ENCODE data around the gene LASP1NB.
A peak's percentile ranks its signal among the peaks of the same experiment; 100 is the strongest.
"Not testable (repeated sequence)": the region's sequence is repeated elsewhere in the genome, so short reads cannot be mapped to it uniquely, and the experiment has no call there.

Gene LASP1NB

DNA sequence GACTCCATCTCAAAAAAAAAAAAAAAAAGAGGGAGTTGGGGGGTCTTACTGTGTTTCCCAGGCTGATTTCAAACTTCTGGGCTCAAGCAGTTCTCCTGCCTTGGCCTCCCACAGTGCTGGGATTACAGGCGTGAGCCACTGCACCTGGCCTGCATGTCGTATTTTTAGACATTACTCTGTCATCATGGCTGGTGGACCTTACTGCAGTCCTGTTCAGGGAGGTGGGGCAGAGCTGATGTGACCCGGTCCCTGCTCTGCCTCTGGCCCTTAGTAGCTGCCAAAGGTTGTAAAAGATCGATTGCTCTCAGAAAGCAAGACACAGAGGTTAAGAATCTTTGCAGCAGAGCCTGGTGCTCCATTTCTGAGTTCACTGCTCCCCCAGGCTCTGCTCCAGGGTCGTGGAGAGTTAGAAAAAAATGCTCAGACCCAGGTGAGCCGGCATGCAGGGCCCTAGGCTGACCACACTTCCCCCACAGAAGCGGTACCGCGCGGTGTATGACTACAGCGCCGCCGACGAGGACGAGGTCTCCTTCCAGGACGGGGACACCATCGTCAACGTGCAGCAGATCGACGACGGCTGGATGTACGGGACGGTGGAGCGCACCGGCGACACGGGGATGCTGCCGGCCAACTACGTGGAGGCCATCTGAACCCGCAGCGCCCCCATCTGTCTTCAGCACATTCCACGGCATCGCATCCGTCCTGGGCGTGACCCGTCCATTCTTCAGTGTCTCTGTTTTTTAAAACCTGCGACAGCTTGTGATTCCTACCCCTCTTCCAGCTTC is 7.1 kb upstream of the LASP1NB start:
- POLR2A ChIA-PET = no interaction called here
- DNase-seq (no peak), ATAC-seq (no peak)

DNA sequence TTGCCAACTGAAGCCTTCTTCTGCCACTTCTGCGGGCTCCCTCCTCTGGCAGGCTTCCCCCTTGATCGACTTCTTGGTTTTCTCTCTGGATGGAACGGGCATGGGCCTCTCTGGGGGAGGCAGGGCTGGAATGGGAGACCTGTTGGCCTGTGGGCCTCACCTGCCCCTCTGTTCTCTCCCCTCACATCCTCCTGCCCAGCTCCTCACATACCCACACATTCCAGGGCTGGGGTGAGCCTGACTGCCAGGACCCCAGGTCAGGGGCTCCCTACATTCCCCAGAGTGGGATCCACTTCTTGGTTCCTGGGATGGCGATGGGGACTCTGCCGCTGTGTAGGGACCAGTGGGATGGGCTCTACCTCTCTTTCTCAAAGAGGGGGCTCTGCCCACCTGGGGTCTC is 6.5 kb upstream of the LASP1NB start:
- DNase-seq (no peak), ATAC-seq (no peak)
- H3K27me3 Mint-ChIP-seq = no peaks in the 10 kb centered on the region
- POLR2A ChIA-PET = no interaction called here
- no peaks in the 10 kb centered on the region for H3K9me3 Mint-ChIP-seq (ENCODE audit: low read depth)
- H3K4me1 Mint-ChIP-seq = peaks cover 22% of the 10 kb centered on the region
- CTCF ChIA-PET = interaction anchor here (1.1 kb wide), 1 partner anchor 21 kb away, joined by 3 read pairs; no protein-coding TSS in a partner anchor
- peaks cover 39% of the 10 kb centered on the region for H3K36me3 Mint-ChIP-seq (ENCODE audit: low read depth)
- H3K27ac Mint-ChIP-seq = no peak overlapping the region
- intact Hi-C loops (cut with DNase I, micrococcal nuclease) = no loop called here
- H3K4me3 Mint-ChIP-seq = no peak overlapping the region

More for the DNA sequence above, 7.1 kb upstream of the LASP1NB start:
- no peaks in the 10 kb centered on the region for H3K9me3 Mint-ChIP-seq (ENCODE audit: low read depth)
- intact Hi-C loops (cut with DNase I, micrococcal nuclease) = no loop called here
- peaks cover 22% of the 10 kb centered on the region for H3K4me1 Mint-ChIP-seq
- H3K27ac Mint-ChIP-seq = peak overlapping the region; percentile 51
- CTCF ChIA-PET = interaction anchor here (1.1 kb wide), 1 partner anchor 20 kb away, joined by 3 read pairs; no protein-coding TSS in a partner anchor
- peaks cover 41% of the 10 kb centered on the region for H3K36me3 Mint-ChIP-seq (ENCODE audit: low read depth)
- no peaks in the 10 kb centered on the region for H3K27me3 Mint-ChIP-seq
- no peak overlapping the region for H3K4me3 Mint-ChIP-seq

DNA sequence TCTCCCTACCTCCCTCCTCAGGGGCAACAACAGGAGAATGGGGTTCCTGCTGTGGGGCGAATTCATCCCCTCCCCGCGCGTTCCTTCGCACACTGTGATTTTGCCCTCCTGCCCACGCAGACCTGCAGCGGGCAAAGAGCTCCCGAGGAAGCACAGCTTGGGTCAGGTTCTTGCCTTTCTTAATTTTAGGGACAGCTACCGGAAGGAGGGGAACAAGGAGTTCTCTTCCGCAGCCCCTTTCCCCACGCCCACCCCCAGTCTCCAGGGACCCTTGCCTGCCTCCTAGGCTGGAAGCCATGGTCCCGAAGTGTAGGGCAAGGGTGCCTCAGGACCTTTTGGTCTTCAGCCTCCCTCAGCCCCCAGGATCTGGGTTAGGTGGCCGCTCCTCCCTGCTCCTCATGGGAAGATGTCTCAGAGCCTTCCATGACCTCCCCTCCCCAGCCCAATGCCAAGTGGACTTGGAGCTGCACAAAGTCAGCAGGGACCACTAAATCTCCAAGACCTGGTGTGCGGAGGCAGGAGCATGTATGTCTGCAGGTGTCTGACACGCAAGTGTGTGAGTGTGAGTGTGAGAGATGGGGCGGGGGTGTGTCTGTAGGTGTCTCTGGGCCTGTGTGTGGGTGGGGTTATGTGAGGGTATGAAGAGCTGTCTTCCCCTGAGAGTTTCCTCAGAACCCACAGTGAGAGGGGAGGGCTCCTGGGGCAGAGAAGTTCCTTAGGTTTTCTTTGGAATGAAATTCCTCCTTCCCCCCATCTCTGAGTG is 5.9 kb upstream of the LASP1NB start:
- Mint-ChIP-seq H3K4me3 (no peak overlapping the region), H3K4me1 (peaks cover 22% of the 10 kb centered on the region), H3K27ac (no peak overlapping the region), H3K9me3 (ENCODE audit: low read depth) (no peaks in the 10 kb centered on the region), H3K36me3 (ENCODE audit: low read depth) (peaks cover 33% of the 10 kb centered on the region), H3K27me3 (no peaks in the 10 kb centered on the region)
- intact Hi-C loops (cut with DNase I, micrococcal nuclease) = no loop called here
- DNase-seq (no peak), ATAC-seq (no peak)
- POLR2A ChIA-PET = no interaction called here
- CTCF ChIA-PET = no interaction called here

- ChIA-PET POLR2A (no interaction called here), CTCF (interaction anchor here (1.2 kb wide), 1 partner anchor 14 kb away, joined by 8 read pairs; no protein-coding TSS in a partner anchor)
- Mint-ChIP-seq H3K27me3 (no peaks in the 10 kb centered on the region), H3K4me3 (peak overlapping the region; percentile 10), H3K36me3 (ENCODE audit: low read depth) (peaks cover 31% of the 10 kb centered on the region), H3K9me3 (ENCODE audit: low read depth) (no peaks in the 10 kb centered on the region), H3K4me1 (peaks cover 32% of the 10 kb centered on the region), H3K27ac (no peak overlapping the region)
- DNase-seq (no peak), ATAC-seq (no peak)
- intact Hi-C loops (cut with DNase I, micrococcal nuclease) = no loop called here
Observed at GRCh38 chr17:38920374-38921291, 4.8 kb upstream of the LASP1NB start.

GRCh38 chr17:38921756-38922411 is 3.5 kb upstream of the LASP1NB start:
- ATAC-seq = peak; percentile 13
- H3K9me3 Mint-ChIP-seq (ENCODE audit: low read depth) = no peaks in the 10 kb centered on the region
- ChIA-PET POLR2A (interaction anchor here (0.7 kb wide), 1 partner anchor 52 kb away, joined by 4 read pairs; the partner anchor contains the start of gene LASP1), CTCF (interaction anchor here (0.7 to 1.2 kb wide), 5 partner anchors 15 to 45 kb away, joined by 3 to 8 read pairs (median 3); no protein-coding TSS in a partner anchor)
- DNase-seq = no peak
- peaks cover 45% of the 10 kb centered on the region for H3K4me1 Mint-ChIP-seq
- no peak overlapping the region for H3K4me3 Mint-ChIP-seq
- peak overlapping the region; percentile 78 for H3K27ac Mint-ChIP-seq
- peaks cover 30% of the 10 kb centered on the region for H3K36me3 Mint-ChIP-seq (ENCODE audit: low read depth)
- no peaks in the 10 kb centered on the region for H3K27me3 Mint-ChIP-seq
- intact Hi-C loops (cut with DNase I, micrococcal nuclease) = no loop called here

- Mint-ChIP-seq H3K4me3 (no peak overlapping the region), H3K36me3 (ENCODE audit: low read depth) (peaks cover 24% of the 10 kb centered on the region), H3K27me3 (no peaks in the 10 kb centered on the region), H3K27ac (no peak overlapping the region), H3K9me3 (ENCODE audit: low read depth) (no peaks in the 10 kb centered on the region), H3K4me1 (peaks cover 48% of the 10 kb centered on the region)
- intact Hi-C loops (cut with DNase I, micrococcal nuclease) = no loop called here
- ATAC-seq = no peak
- POLR2A ChIA-PET = interaction anchor here (0.7 kb wide), 1 partner anchor 53 kb away, joined by 4 read pairs; the partner anchor contains the start of gene LASP1
- CTCF ChIA-PET = interaction anchor here (0.7 to 2.3 kb wide), 4 partner anchors 20 to 69 kb away, joined by 3 to 7 read pairs (median 3); partner anchors contain the start of gene RPL23
- no peak for DNase-seq
Observed at GRCh38 chr17:38922538-38923297, 2.7 kb upstream of the LASP1NB start.

- H3K27ac Mint-ChIP-seq = peak overlapping the region; percentile 5
Observed at GRCh38 chr17:38926293-38927070, 1.1 kb downstream of the LASP1NB start.

DNA sequence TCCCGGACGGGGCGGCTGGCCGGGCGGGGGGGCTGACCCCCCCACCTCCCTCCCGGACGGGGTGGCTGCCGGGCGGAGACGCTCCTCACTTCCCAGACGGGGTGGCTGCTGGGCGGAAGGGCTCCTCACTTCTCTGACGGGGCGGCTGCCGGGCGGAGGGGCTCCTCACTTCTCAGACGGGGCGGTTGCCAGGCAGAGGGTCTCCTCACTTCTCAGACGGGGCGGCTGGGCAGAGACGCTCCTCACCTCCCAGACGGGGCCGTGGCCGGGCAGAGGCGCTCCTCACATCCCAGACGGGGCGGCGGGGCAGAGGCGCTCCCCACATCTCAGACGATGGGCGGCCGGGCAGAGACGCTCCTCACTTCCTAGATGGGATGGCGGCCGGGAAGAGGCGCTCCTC is 5.4 kb downstream of the LASP1NB start:
- H3K27ac Mint-ChIP-seq; H3K4me3 Mint-ChIP-seq; H3K36me3 Mint-ChIP-seq (ENCODE audit: low read depth); POLR2A ChIA-PET; DNase-seq; ATAC-seq; H3K9me3 Mint-ChIP-seq (ENCODE audit: low read depth); H3K27me3 Mint-ChIP-seq; CTCF ChIA-PET: not testable (repeated sequence)
- intact Hi-C loops (cut with DNase I, micrococcal nuclease) = loop anchor here in 1 of 2 experiments (5.0 kb wide), 1 partner anchor 317 kb away; no protein-coding TSS in a partner anchor
- H3K4me1 Mint-ChIP-seq = peaks cover 14% of the 10 kb centered on the region

More at GRCh38 chr17:38926293-38927070, 1.1 kb downstream of the LASP1NB start:
- ChIA-PET POLR2A (interaction anchor here (1.1 kb wide), 1 partner anchor 29 kb away, joined by 3 read pairs; no protein-coding TSS in a partner anchor), CTCF (interaction anchor here (0.6 to 1.9 kb wide), 6 partner anchors 17 to 472 kb away, joined by 3 to 6 read pairs (median 3); no protein-coding TSS in a partner anchor)
- Mint-ChIP-seq H3K9me3 (ENCODE audit: low read depth) (no peaks in the 10 kb centered on the region), H3K4me1 (peaks cover 32% of the 10 kb centered on the region), H3K27me3 (no peaks in the 10 kb centered on the region), H3K4me3 (no peak overlapping the region), H3K36me3 (ENCODE audit: low read depth) (no peaks in the 10 kb centered on the region)
- intact Hi-C loops (cut with DNase I, micrococcal nuclease) = loop anchor here in 1 of 2 experiments (1.0 to 2.0 kb wide), 2 partner anchors 28 to 56 kb away; partner anchors contain the start of gene LASP1
- DNase-seq = no peak
- peak; percentile 91 for ATAC-seq

DNA sequence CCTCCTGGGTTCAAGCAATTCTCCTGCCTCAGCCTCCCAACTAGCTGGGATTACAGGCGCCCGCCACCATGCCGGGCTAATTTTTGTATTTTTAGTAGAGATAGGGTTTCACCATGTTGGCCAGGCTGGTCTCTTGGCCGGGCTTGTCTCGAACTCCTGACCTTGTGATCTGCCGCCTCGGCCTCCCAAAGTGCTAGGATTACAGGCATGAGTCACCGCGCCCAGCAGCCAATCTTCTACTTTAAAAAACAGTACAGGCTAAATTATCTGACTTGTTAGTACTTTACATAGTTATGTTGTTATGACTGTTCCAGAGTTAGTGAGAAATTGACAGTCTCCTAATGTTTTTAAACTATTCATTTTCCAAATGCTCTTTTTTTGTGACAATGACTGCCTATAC is 8.5 kb downstream of the LASP1NB start:
- H3K27me3 Mint-ChIP-seq; ATAC-seq; H3K27ac Mint-ChIP-seq; H3K36me3 Mint-ChIP-seq (ENCODE audit: low read depth); DNase-seq; H3K9me3 Mint-ChIP-seq (ENCODE audit: low read depth); H3K4me1 Mint-ChIP-seq; POLR2A ChIA-PET; H3K4me3 Mint-ChIP-seq: not testable (repeated sequence)
- CTCF ChIA-PET = interaction anchor here (0.9 to 1.0 kb wide), 2 partner anchors 10 to 33 kb away, joined by 3 read pairs; partner anchors contain the start of gene FBXO47
- intact Hi-C loops (cut with DNase I, micrococcal nuclease) = loop anchor here in 1 of 2 experiments (5.0 kb wide), 1 partner anchor 313 kb away; no protein-coding TSS in a partner anchor

All from activated CD4-positive, alpha-beta T cell treated with anti-CD3 and anti-CD28 coated beads for 36 hours (primary cell).